ENCODE measurements around the gene CNOT6.

- TF ChIP-seq CTCF (conservative IDR thresholded peaks at IDR 0.05) (no peak), EZH2 (IDR thresholded peaks at IDR 0.05; ENCODE audit: low read depth) (no peak)
These were observed 37.4 kb upstream of the CNOT6 start for GRCh38 chr5:180456792-180457191.
